K562 (cell line): ENCODE measurements around the gene CENPQ. TPM values are rescaled to one million over a fixed set of nuclear protein-coding genes. Genes with fewer than 3 reads are reported as not detected.

Experiments
- ATAC-seq: fragments of 200-7000 bp; cut with Tn5 transposase; 3 replicates; pipeline ENCODE4 v1.9.1; 2020; ENCODE audit warnings: moderate library complexity
- BruUV-seq: library from RNA; stranded (reverse); fragments of 400-500 nt; replicated peaks from 2 replicates; lab custom pipeline; 2021; lab: Mats Ljungman, UMichigan
- CTCF ChIA-PET: fragments of 300-600 bp; formaldehyde crosslinking; extraction: SDS; loops from one replicate; lab custom pipeline; 2021; ENCODE audit warnings: low intra/inter-chr PET ratio; lab: Yijun Ruan, JAX
- POLR2A ChIA-PET: fragments of 300-600, 350-650 bp; sonication (Branson Sonifier 250); formaldehyde crosslinking; extraction: SDS; loops from one replicate; lab custom pipeline; 2021; ENCODE audit warnings: antibody characterized with exemption, inconsistent platforms; lab: Yijun Ruan, JAX
- DNase-seq, 4 experiments: peaks; one replicate each; pipeline versions ENCODE4 v3.0.0 to v3.0.0-alpha.2; 2011 to 2018; ENCODE audit warnings: low spot score in 3 of 4, mixed read lengths in 3 of 4; ENCODE audit errors: extremely low read depth in 1 of 4
- FAIRE-seq: peaks from 2 replicates; lab custom pipeline; 2011; peaks lifted over from hg19 to GRCh38; lab: Jason Lieb, UNC
- H2AFZ ChIP-seq: 2 replicates; pipeline ENCODE4 v1.6.0; 2011; ENCODE audit warnings: low read depth, low read length, control low read depth, inconsistent platforms
- H3K27ac ChIP-seq: fragments of 200-600 bp; 3 replicates; pipeline ENCODE4 v1.8.0; 2011; ENCODE audit warnings: low read depth, mild to moderate bottlenecking, control low read depth, inconsistent platforms, low read length, moderate library complexity, mixed read lengths; ENCODE audit errors: extremely low read depth
- H3K27me3 ChIP-seq, 2 experiments: fragments of 300-600 bp in 1 of 2; 2 replicates in 1 of 2; 3 replicates in 1 of 2; pipeline versions ENCODE4 v1.6.0 to v1.8.0; 2011; ENCODE audit warnings: inconsistent platforms in 2 of 2, low read length in 2 of 2, mild to moderate bottlenecking in 1 of 2, mixed read lengths in 1 of 2, moderate library complexity in 1 of 2; ENCODE audit not compliant: control insufficient read depth in 2 of 2, insufficient read depth in 2 of 2
- H3K36me3 ChIP-seq: fragments of 300-600 bp; 3 replicates; pipeline ENCODE4 v1.8.0; 2011; ENCODE audit warnings: mild to moderate bottlenecking, low read length, inconsistent platforms; ENCODE audit not compliant: control insufficient read depth, insufficient read depth
- H3K4me1 ChIP-seq, 2 experiments: fragments of 200-600 bp in 1 of 2; replicated peaks in 1 of 2; 2 replicates in 1 of 2; 3 replicates in 1 of 2; pipeline versions ENCODE4 v1.5.1 to v1.8.0; 2011; ENCODE audit warnings: inconsistent platforms in 2 of 2, low read length in 2 of 2, mild to moderate bottlenecking in 1 of 2, mixed read lengths in 1 of 2, moderate library complexity in 1 of 2; ENCODE audit not compliant: control insufficient read depth in 2 of 2, insufficient read depth in 2 of 2
- H3K4me2 ChIP-seq: 2 replicates; pipeline ENCODE4 v1.6.1; 2011; ENCODE audit warnings: low read length, control low read depth, inconsistent platforms, mixed read lengths; ENCODE audit not compliant: insufficient read depth
- H3K4me3 ChIP-seq: fragments of 200-600 bp; sonication (generic), shearing (Covaris generic); 2 replicates; pipeline ENCODE4 v1.5.1; 2016; ENCODE audit warnings: control low read depth, inconsistent platforms
- H3K79me2 ChIP-seq: fragments of 200-600 bp; 3 replicates; pipeline ENCODE4 v1.8.0; 2011; ENCODE audit warnings: low read length, inconsistent platforms; ENCODE audit not compliant: control insufficient read depth, insufficient read depth
- H3K9ac ChIP-seq, 2 experiments: 2 replicates each; pipeline versions ENCODE4 v1.6.0 to v1.6.1; 2011; ENCODE audit warnings: low read depth in 2 of 2, low read length in 2 of 2, control low read depth in 1 of 2, inconsistent platforms in 1 of 2, mild to moderate bottlenecking in 1 of 2, mixed read lengths in 1 of 2; ENCODE audit not compliant: insufficient read depth in 1 of 2
- H3K9me1 ChIP-seq: one replicate; pipeline ENCODE4 v1.6.0; 2011; ENCODE audit warnings: inconsistent platforms, mild to moderate bottlenecking, low read length, moderate library complexity; ENCODE audit not compliant: control insufficient read depth, insufficient read depth
- H3K9me3 ChIP-seq: replicated peaks from 2 replicates; pipeline ENCODE4 v1.5.1; 2011; ENCODE audit warnings: low read depth, low read length, inconsistent platforms; ENCODE audit not compliant: control insufficient read depth, insufficient read depth
- H4K20me1 ChIP-seq: replicated peaks from 2 replicates; pipeline ENCODE4 v1.6.1; 2011; ENCODE audit warnings: low read length, inconsistent platforms, mixed read lengths; ENCODE audit not compliant: control insufficient read depth, insufficient read depth
- CREM ChIP-seq: IDR thresholded peaks from 2 replicates; pipeline ENCODE4 v1.6.1; 2014; ENCODE audit warnings: antibody characterized with exemption, low read depth
- JUN ChIP-seq, 2 experiments: sonication (generic) in 1 of 2; formaldehyde crosslinking in 1 of 2; IDR thresholded peaks; 2 replicates each; pipeline versions ENCODE4 v1.6.1 to v1.8.0; 2012 to 2022; ENCODE audit warnings: borderline replicate concordance in 2 of 2, mild to moderate bottlenecking in 2 of 2, improper control_type of control experiment in 1 of 2, low read depth in 1 of 2, low read length in 1 of 2, missing genetic modification reagents in 1 of 2
- LCOR ChIP-seq: sonication (generic); formaldehyde crosslinking; IDR thresholded peaks from 2 replicates; pipeline ENCODE4 v1.8.0; 2022; ENCODE audit warnings: mild to moderate bottlenecking, missing genetic modification reagents
- MAFK ChIP-seq: IDR thresholded peaks from 2 replicates; pipeline ENCODE4 v1.6.1; 2011; ENCODE audit warnings: low read length, improper control_type of control experiment
- TBL1XR1 ChIP-seq, 2 experiments: IDR thresholded peaks; 2 replicates each; pipeline ENCODE4 v1.6.1; 2012; ENCODE audit warnings: improper control_type of control experiment in 2 of 2, low read length in 2 of 2, mild to moderate bottlenecking in 1 of 2
- ZNF57 ChIP-seq: fragments of 450-650 bp; formaldehyde crosslinking; IDR thresholded peaks from 2 replicates; pipeline ENCODE4 v1.4.0; 2020; ENCODE audit warnings: mild to moderate bottlenecking, moderate library complexity
- WGBS: fragments of 100-300 bp; shearing (Covaris generic); methylation state at CpG from one replicate; pipeline ENCODE4 v1.1.6; 2016; ENCODE audit warnings: low coverage, mixed read lengths; ENCODE audit not compliant: insufficient coverage; ENCODE audit errors: missing lambda C conversion rate; 5-methylcytosine and 5-hydroxymethylcytosine counted together
- in situ Hi-C: fragments of 300-500 bp; cut with MboI; formaldehyde crosslinking; loops from 4 replicates; pipeline ENCODE4 v1.15.0; 2018; ENCODE audit warnings: inconsistent platforms, mixed read lengths
- intact Hi-C: fragments of 100-400 bp; cut with micrococcal nuclease; formaldehyde crosslinking; loops from 2 replicates; pipeline ENCODE4 v1.14.2; 2022
- polyA plus RNA-seq, 8 experiments: library from polyadenylated mRNA; depleted of rRNA in 4 of 8; stranded (reverse) in 5 of 8; unstranded in 3 of 8; fragments of >200 nt; fragmentation: Nextera tagmentation in 2 of 8; fragmentation: Illumina TruSeq in 1 of 8; extraction: Ambion mirVana in 2 of 8; extraction: Trizol in 1 of 8; gene quantifications; 2 replicates each; pipeline versions ENCODE4 v1.2.1 to v1.2.3, GENCODE V29; 2011 to 2014; ENCODE audit warnings: inconsistent platforms in 1 of 8, missing spikeins in 1 of 8
- total RNA-seq, 7 experiments: library from RNA; depleted of rRNA in 6 of 7; stranded (reverse); fragments of >200 nt in 6 of 7; fragmentation: Illumina TruSeq in 2 of 7; extraction: Trizol in 2 of 7; gene quantifications; 2 replicates each; pipeline versions ENCODE4 v1.2.1 to v1.2.3, GENCODE V29; 2011 to 2021; ENCODE audit warnings: low replicate concordance in 1 of 7

Gene CENPQ
- total and polyA plus RNA-seq, 9 of the 15 experiments (the other 6 are each of a cell fraction or from before 2014, with no cell fraction given), result 12.7 to 48.3 (median 26.4) TPM

DNA sequence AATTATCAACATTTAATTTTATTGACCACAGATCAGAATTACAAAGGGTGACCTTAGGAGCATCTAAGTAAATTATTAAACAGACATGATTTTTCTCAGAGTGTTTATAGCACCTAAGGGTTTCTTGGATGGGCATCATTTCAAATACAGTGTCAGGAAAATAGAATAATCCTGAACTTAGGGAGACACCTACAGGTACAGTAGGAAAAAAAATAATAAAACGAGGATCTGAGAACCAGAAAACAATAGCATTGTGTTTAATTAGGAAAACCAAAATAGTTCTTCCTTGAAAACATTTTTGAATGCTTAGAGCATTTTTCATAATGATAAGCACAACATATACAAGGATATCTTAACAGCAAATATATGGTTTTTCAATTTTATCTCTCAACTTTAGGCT, 39.4 kb upstream of the CENPQ start (continued):
- TF ChIP-seq CREM, result no peak
- TF ChIP-seq ZNF57 (CRISPR knock-in tag), result no peak

DNA sequence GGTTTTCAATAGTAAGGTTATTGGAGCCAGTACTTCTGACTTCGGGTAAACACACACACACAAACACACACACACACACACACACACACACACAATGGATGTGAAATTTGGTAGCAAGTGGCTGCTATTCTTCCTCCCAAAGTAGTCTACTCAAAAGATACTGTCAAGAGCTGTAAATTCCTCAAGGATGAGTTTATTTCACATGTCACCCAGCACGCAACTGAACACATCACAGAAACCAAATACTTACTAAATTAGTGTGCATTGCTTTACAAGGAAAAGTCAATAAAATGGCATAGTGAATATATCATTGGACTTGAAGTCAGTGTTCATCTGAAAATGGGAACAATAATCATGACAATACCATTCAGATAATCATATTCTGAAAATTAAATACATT, 33.0 kb upstream of the CENPQ start:
- no peak overlapping the region for H3K27ac ChIP-seq
- H3K27me3 ChIP-seq, result no peaks in the 10 kb centered on the region
- H3K9me1 ChIP-seq, result no peaks in the 10 kb centered on the region
- ChIA-PET POLR2A (interaction anchor here (0.6 kb wide), 1 partner anchor 9 kb away, joined by 3 read pairs; no protein-coding TSS in a partner anchor), CTCF (interaction anchor here (0.6 kb wide), 1 partner anchor 311 kb away, joined by 3 read pairs; no protein-coding TSS in a partner anchor)
- intact Hi-C loops (no loop called here), in situ Hi-C loops (no loop called here)
- no peak overlapping the region for H3K4me3 ChIP-seq
- H3K4me2 ChIP-seq, result no peak overlapping the region
- TF ChIP-seq JUN (IDR thresholded peaks at IDR 0.05; ENCODE audit: borderline replicate concordance, low read depth, low read length) (no peak), JUN (CRISPR knock-in tag; IDR thresholded peaks at IDR 0.05; ENCODE audit: borderline replicate concordance) (no peak), MAFK (no peak), LCOR (CRISPR knock-in tag) (no peak), TBL1XR1 (IDR thresholded peaks at IDR 0.05; ENCODE audit: low read length in 2 of 2) (no peak)
- DNase-seq (no peak), FAIRE-seq (no peak), ATAC-seq (no peak)
- H4K20me1 ChIP-seq, result no peaks in the 10 kb centered on the region
- peaks cover 17% of the 10 kb centered on the region; the same call in 1 of the 3 replicates for H3K36me3 ChIP-seq
- no peaks in the 10 kb centered on the region for H3K4me1 ChIP-seq
- H3K9me3 ChIP-seq, result no peaks in the 10 kb centered on the region
- no peaks in the 10 kb centered on the region for H3K79me2 ChIP-seq
- 0% methylated on average over 2 of the region's 2 CpGs for WGBS
- no peak overlapping the region for H2AFZ ChIP-seq
- H3K9ac ChIP-seq, result no peak overlapping the region
- no TSS peak for BruUV-seq
